ENCODE results near the gene HMGXB3.
A peak's percentile ranks its signal among the peaks of the same experiment; 100 is the strongest.
"Not testable (repeated sequence)": the region's sequence is repeated elsewhere in the genome, so short reads cannot be mapped to it uniquely, and the experiment has no call there.

HMGXB3 gene

DNA sequence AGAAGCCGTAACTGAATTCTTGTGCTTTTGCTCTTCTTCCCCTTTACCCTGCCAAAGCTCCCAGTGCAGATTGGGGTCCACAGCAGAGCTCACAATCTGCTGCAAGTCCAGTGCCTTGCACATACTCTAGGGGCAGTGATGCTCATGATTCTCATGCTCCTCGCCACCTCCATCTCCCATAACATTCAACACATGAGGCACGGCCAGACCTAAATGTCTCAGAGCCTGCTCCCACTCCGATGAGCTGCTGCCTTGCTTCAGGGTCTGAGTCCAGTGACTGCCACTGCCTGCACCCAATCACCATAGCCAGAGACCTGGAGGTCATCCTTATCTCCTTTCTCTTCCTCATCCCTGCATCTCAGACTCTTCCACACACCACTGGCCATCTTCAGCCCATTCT lies 75.3 kb downstream of the HMGXB3 start:
- DNase-seq: no peak
- in situ Hi-C loops (cut with MboI; ENCODE audit: low pct_unique_long_range_greater_than_20kb, low sequenced_read_pairs): no loop called here

DNA sequence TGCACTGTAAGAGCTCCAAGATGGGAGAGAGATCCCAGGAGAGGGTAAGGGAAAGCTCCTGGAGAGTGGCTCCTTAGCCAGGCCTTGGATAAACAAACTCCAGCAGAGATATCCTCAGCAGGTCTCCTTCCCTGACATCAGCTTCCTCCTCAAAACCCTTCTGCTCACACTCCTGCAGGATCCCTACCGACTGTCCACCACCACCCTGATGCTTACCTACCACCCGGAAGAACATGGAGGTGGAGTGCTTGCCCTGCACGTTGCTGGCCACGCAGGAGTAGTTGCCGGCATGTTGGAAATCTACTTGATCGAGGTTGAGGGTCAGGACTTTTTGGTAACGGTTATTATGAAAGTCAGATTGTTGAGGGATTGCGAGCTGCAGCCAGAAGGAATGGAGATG lies 76.5 kb downstream of the HMGXB3 start:
- in situ Hi-C loops (cut with MboI; ENCODE audit: low pct_unique_long_range_greater_than_20kb, low sequenced_read_pairs): no loop called here
- no peak for DNase-seq

DNA sequence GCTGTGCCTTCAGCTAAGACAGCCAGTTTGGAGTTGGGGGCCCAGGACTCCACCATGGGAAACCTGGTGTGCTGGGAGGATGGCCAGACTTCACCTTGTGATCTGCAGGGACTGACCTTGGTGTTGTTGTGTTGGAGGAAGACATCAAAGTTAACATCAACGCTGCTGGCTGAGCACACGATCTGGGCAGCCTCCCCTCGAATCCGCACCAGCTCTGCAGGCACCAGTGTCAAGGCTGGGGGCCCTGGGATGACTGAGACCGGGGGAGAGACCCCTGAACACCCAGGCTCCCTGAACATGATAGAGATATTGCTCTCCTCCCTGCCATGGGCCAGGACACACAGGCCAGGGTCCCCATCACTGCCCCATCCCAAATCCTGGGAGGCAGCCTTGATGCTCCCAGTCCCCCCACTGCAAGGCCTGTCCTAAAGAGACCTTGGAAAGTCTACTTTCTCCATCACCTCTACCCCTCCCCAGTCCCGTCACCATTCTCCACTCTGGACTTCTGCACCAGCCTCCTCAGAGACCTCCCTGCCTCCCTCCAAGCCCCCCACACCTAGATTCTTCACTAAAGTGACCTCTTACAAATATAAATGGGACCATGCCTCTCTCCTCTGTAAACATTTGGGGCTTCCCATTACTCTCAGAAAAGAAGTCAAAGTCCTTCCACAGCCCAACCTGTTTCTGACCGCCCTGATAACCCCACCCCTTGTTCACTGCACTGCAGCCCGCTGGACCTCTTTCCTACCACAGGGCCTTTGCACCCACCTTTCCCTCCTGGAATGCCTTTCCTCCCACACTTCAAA lies 77.7 kb downstream of the HMGXB3 start:
- DNase-seq: no peak
- in situ Hi-C loops (cut with MboI; ENCODE audit: low pct_unique_long_range_greater_than_20kb, low sequenced_read_pairs): no loop called here

DNA sequence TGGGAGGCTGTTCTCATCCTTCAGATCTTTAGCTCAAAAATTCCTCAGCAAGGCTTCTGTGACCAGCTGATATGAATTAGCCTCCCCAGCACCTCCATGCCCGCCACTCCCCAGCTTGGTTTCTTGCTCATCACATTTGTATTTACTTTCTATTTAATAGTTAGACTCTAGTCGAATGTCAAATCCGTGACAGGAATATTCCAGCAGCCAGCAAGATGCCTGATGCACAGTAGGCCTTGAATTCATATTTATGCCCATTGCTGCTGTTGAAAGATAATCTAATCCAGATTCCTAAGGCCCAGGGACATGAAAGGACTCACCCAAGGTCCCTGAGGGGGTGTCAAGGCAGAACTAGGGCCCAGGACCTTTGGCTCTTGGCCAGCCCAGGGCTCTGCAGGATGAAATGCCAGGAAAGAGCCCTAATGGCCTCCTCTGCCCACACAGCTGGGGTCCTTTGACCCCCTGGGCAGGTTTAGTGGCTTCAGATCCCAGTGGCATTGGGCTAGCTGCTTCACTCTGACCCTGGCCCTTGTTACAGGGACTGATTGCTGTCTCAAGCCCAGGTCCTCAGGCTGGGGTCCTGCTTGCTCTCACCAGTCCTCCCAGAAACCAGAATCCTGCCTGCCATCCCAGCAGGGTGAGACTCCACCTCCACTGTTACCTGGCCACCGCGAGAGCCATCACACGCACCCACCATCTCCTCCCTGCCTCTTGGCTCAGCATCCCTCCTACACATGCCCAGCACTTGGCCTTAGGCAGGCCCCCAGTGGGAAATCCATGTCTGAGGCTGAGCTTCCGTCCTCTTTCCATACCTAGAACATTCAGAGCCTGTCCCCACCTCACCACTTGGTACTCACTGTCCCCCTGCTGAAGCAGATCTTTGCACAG lies 78.5 kb downstream of the HMGXB3 start:
- in situ Hi-C loops (cut with MboI; ENCODE audit: low pct_unique_long_range_greater_than_20kb, low sequenced_read_pairs): no loop called here
- DNase-seq: no peak

DNA sequence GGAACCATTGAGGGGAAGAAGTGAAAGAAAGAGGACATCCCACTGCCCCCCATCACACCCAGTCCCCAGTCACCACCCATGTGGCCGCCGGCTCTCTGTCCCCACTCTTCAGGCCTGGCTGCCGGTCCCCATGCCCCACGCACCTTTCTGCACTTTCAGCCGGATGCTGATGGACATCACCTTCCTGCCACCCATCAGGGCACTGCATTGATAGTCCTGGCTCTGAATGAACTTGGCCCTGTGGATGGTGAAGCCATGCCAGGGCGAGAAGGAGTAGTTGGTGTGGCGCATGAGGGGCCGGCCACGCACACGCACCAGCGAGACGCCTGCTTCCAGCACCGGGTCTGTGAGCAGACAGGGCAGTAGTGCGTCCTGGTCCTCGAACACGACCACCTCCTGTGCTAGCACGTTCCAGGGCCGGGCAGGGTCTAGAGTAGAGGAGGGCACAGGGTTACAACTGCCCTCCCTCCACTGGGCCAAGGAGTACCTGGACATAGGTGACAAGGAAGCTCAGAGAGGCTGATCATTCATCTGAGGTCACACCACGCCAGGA lies 79.4 kb downstream of the HMGXB3 start:
- in situ Hi-C loops (cut with MboI; ENCODE audit: low pct_unique_long_range_greater_than_20kb, low sequenced_read_pairs): no loop called here
- no peak for DNase-seq

DNA sequence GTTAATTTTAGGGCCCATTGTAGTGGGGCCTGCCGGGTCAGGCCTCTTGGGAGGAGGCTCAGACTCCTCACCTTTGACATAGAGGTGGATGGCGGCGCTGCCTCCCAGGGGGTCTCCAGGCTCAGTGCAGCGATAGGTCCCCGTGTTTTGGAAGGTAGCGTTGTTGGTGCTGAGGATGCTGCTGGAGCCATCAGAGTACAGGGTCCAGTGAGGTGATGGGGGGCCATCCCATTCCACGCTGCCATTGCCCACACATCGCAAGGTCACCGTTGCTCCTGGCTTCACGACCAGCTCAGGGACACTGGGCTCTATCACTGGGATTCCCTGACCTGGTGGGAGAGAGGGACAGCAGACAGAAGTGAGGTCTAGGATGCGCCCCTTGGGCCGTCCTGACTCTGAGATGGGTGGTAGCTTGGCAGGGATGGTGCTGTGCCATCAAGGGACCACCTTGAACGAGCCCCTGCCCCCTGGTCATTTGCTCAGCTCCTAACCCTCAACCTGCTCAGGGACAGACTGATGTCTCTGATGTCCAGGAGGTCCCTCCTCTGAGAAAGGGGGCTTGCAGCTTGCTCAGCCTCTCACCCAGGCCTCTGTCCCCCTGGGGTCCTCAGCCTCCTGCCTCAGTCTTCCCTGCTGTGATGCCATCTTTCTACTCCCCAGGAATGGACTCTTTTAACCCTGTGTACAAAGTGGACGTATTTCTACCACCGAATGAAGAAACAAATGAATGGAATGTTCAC lies 80.3 kb downstream of the HMGXB3 start:
- in situ Hi-C loops (cut with MboI; ENCODE audit: low pct_unique_long_range_greater_than_20kb, low sequenced_read_pairs): no loop called here
- DNase-seq: no peak

DNA sequence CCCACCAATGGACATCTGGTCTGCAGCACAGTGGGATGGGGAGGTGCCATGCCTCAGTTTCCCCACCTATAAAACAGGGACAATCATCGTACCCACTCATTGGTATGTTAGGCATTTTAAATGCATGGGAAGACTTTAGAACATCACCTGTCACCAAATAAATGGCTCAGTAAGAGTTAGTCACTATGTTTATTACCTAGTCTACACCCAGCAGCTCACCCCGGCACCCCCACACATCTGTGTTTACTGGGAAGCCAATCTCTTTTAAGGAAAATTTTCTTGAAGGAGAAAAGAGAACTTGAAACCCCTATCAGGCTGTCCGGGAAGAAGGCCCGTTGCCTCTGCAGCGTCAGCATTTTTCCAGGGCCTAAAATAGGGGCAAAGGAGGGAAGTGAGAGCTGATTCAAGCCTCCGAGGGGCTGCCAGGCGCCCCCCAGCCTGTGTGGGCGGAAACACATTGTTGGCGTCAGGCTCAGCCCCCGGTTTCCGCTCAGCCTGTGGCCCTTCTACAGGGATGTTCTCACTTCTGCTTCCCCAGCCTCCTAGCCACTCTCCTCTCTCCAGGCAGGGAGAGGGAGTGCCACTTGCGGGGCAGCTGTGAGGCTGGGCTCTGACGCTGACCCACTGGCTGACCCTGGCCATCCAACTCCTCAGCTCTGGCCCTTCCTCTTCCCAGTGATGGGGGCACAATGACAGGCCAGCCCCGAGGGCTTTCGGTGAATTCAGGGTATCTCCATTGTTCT lies 81.2 kb downstream of the HMGXB3 start:
- DNase-seq: peak; percentile 97
- in situ Hi-C loops (cut with MboI; ENCODE audit: low pct_unique_long_range_greater_than_20kb, low sequenced_read_pairs): no loop called here

DNA sequence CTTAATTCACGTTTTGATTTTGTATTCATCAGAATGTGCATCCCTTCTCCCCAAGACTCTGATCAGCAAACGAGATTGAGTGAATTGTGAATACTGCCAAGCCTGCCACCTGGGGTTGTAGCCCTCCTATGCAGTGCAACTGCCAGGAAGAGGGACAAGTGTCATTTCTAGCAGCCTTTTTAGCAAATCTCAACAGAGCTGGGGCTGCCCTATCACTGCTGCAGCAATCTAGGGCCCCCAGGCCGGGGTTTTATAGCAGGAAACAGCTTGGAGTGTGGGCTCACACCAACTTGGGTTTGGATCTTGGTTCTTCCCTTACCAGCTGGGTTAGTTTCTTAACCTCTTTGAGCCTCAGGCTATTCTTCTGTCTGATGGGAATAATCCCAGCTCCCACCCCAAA lies 81.8 kb downstream of the HMGXB3 start:
- in situ Hi-C loops (cut with MboI; ENCODE audit: low pct_unique_long_range_greater_than_20kb, low sequenced_read_pairs): no loop called here
- DNase-seq: peak; percentile 85

DNA sequence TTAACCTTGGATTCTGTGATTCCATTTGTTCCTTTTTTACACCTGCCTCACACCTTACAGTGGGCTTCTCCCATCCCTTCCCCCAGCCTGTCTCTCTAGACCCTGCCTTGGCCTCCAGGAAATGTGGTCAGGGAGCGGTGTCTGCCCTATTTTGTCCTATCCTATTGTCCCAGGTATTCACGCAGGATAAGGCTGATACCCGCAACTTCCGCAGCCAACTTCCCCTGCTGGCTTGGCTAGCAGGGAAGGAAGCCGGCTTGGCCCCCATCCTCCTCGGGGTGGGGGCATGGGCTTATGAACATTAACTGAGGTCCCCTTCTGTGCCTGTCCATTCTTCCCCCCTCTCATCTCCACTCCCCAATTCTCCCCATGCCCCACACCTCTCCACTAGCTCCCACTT lies 82.3 kb downstream of the HMGXB3 start:
- DNase-seq: peak; percentile 60
- in situ Hi-C loops (cut with MboI; ENCODE audit: low pct_unique_long_range_greater_than_20kb, low sequenced_read_pairs): no loop called here

DNA sequence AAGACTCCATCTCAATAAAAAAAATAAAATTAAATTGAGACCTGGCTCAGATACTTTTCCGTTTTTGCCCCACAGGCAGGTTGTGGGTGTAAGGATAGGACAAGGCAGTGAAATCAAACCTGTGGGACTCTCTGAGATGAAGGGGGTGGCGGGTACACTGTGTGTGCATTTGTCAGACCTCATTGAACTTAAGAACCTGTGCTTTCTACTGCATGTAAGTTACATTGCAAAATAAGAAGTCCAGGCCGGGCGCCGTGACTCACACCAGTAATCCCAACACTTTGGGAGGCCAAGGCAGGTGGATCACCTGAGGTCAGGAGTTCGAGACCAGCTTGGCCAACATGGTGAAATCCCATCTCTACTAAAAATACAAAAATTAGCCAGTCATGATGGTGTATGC lies 84.2 kb downstream of the HMGXB3 start:
- DNase-seq; in situ Hi-C loops (cut with MboI; ENCODE audit: low pct_unique_long_range_greater_than_20kb, low sequenced_read_pairs): not testable (repeated sequence)

DNA sequence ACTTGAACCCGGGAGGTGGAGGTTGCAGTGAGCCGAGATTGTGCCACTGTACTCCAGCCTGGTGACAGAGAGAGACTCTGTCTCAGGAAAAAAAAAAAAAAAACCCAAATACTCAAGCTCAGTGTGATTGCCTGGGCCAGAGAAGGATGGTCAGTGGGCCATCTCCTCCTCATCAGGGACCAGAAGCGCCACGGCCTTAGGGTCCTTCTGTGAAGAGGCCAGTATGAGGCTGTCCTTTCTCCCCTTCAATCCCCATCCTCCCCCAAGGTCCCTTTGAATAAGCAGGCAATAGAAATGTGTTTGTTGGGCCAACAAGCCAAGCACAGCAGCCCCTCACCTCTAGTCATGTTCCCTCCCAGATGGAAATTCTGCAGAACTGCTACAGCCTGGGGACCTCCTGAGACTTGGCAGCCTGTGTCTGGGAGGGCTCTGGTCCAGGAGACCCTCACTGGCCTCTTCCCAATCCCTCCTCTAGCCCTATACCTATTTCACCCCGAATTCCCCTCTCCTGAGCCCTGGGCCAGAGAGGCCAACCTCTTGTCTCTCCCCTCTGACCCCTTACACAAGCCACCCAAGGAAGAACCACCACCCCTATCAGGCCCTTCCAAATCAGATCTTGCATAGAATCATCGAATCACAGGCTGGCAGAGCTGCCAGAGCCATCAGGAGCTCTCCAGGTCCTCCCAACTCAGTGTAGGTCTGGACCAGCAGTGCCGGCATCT lies 84.8 kb downstream of the HMGXB3 start:
- in situ Hi-C loops (cut with MboI; ENCODE audit: low pct_unique_long_range_greater_than_20kb, low sequenced_read_pairs): no loop called here
- DNase-seq: no peak

DNA sequence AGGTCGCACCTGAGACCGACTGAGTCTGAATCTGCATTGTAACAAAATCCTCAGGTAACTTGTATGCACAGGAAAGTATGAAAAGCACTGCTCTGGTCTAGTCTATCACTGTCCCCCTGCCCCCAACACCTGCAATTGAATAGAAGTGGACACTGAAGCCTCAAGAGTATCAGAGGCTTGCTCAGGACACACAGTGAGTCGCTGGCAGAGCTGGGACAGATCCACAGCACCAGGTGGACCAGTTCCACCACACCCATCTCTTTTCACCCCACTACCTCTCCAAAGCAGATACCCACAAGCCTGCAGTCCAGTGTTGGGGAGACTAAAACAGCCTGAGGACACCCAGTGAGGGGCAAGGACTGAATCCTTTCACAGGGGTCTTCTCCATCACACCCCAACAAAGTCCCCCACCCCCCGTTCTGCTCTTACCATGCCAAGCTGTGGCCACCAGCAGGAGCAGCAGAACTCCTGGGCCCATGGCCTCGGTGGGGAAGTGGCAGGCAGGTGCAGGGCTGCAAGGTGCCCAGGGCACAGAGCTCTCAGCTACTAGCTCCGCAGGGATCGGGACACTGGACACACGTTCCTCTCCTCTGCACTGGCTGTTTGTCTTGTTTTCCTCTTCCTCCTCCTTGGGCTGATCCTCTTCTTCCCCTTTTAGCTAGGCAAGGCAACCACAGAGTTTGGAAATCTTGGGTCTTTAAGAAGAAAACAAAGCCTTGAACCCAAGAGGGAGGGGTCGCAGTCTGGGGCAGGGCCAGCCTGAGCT lies 85.6 kb downstream of the HMGXB3 start, which contains the start of gene CSF1R:
CSF1R (minus strand) TSS at position 605 of the 766 bp plus-strand sequence; CDS start at position 478, 127 bp downstream.
- peak; percentile 60 for DNase-seq
- in situ Hi-C loops (cut with MboI; ENCODE audit: low pct_unique_long_range_greater_than_20kb, low sequenced_read_pairs): no loop called here

DNA sequence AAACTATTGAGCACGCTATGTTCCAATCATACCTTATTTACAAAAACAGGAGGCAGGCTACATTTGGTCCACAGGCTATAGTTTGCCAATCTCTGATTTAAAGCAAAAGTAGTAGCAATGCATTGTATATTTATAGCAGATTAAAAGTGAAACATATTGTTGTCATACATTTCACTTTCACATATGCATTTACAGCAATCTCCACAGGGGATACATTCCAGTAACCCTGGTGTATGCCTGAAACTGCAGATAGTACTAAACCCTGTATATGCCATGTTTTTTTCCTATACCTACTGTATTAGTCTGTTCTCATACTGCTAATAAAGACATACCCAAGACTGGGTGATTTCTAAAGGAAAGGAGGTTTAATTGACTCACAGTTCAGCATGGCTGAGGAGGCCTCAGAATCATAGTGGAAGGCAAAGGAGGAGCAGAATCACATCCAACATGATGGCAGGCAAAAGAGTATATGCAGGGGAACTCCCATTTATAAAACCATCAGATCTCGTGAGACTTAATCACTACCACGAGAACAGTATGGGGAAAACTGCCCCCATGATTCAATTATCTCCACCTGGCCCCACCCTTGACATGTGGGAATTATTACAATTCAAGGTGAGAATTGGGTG lies 91.7 kb downstream of the HMGXB3 start:
- DNase-seq: no peak
- in situ Hi-C loops (cut with MboI; ENCODE audit: low pct_unique_long_range_greater_than_20kb, low sequenced_read_pairs): no loop called here

DNA sequence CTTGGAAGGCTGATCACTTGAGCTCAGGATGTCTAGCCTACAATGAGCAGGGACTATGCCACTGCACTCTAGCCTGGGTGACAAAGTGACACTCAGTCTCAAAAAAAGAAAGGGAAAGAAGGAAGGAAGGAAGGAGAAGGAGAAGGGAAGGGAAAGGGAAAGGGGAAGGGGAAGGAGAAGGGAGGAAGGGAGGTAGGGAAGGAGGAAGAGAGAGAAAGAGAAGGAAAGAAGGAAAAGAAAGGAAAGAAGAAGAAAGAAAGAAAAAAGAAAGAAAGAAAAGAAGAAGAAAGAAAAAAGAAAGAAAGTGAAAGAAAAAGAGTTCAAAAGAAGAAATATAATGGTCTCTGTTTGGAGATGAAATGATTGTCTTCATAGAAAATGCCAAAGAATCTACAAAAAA lies 96.6 kb downstream of the HMGXB3 start:
- DNase-seq: no peak
- in situ Hi-C loops (cut with MboI; ENCODE audit: low pct_unique_long_range_greater_than_20kb, low sequenced_read_pairs): no loop called here

DNA sequence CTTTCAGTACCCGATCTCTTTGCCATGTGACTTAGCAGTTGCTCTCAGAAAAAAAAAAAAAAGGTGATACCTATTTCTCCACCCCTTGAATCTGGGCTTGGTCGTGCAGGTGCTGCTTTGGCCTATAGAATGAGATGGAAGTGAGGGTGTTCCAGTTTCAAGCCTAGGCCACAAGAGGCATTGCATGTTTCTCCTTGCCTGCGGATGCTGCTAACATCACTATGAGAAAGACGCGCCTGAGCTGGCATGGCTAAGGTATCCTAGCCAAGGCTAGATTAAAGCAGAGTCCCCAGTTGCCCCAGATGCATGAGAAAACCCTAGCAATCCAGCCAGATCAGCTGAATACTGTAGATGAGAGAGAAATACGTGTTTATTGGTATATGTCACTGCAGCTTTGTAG lies 100.5 kb downstream of the HMGXB3 start:
- DNase-seq: no peak

More for the DNA sequence above, 100.5 kb downstream of the HMGXB3 start:
- in situ Hi-C loops (cut with MboI; ENCODE audit: low pct_unique_long_range_greater_than_20kb, low sequenced_read_pairs): no loop called here

All from KBM-7 (cell line).